Activated gamma-delta T cell treated with anti-CD3 and anti-CD28 coated beads, Interleukin-2, amount 50 U/mL, for 16 hours (primary cell): ENCODE data around the gene RBM34.
"Not testable (repeated sequence)": the region's sequence is repeated elsewhere in the genome, so short reads cannot be mapped to it uniquely, and the experiment has no call there.

ENCODE experiments used
- DNase-seq: peaks from one replicate; pipeline ENCODE4 v3.0.0-alpha.2; 2020; ENCODE audit warnings: low read depth

Gene RBM34

GRCh38 chr1:235091319-235092044 is 69.6 kb downstream of the RBM34 start:
- DNase-seq: not testable (repeated sequence)

DNA sequence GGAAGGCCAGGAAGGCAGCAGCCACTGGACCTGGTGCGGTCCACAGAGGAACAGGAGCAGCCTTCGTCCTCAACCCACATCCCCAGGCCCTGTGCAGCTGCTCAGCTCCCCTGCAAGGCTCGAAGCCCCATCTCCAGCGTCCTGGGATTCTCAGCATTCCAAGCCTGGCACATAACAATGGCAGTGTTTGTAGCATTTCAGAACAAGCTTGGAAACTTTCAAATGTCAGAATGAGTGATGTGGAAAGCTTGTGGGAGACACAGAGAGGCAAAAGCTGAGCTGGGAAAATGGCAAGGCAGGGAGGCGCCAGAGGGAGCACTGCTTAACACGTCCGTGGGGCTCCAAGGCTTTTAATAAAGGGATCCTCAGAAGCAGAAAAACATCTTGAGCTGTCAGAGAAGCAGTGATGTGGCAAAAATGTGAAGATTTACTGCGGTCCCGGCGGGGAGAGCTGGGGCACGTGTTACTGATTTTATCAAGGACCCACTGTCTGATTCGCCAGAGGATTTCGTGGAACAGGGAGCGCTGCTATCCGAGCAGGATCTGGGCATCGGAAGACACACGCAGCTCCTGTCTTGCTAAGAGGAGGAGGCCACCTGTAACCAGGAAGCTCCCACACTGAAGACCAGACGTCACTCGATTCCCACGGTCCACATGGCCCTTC is 70.5 kb downstream of the RBM34 start:
- DNase-seq: no peak

- no peak for DNase-seq
Measured at GRCh38 chr1:235088907-235089306, 72.1 kb downstream of the RBM34 start.

DNA sequence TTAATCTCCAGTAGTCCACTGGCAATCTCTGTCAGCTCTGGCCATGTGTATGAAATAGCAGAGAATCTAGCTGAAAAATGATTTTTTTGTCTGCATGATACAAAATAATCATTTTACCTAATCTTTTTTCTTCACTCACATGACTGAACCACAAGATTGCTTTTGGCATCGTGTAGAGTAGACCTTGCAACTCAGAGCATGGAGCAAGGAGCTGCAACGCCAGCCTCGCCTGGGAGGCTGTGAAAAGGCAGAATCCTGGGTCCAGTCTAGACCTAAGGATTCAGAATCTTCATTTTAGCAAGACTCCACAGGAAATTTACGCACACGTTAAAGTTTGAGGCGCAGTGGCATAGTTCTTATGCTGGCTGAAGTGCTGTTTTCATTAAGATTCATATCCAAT is 72.6 kb downstream of the RBM34 start:
- no peak for DNase-seq

- no peak for DNase-seq
Measured at GRCh38 chr1:235087906-235088305, 73.1 kb downstream of the RBM34 start.

- not testable (repeated sequence) for DNase-seq
Measured at GRCh38 chr1:235085411-235086117, 75.5 kb downstream of the RBM34 start.
